GM18867 (cell line): Measurements from ENCODE around the gene GYG1.
A peak's percentile ranks its signal among the peaks of the same experiment; 100 is the strongest.
"Not testable (repeated sequence)": the region's sequence is repeated elsewhere in the genome, so short reads cannot be mapped to it uniquely, and the experiment has no call there.

Source experiments
- ATAC-seq: cut with Tn5 transposase; IDR thresholded peaks from one replicate; pipeline ENCODE4 v1.9.1; 2021; ENCODE audit warnings: mild to moderate bottlenecking, moderate library complexity; ENCODE audit not compliant: unreplicated experiment

The GYG1 gene

DNA sequence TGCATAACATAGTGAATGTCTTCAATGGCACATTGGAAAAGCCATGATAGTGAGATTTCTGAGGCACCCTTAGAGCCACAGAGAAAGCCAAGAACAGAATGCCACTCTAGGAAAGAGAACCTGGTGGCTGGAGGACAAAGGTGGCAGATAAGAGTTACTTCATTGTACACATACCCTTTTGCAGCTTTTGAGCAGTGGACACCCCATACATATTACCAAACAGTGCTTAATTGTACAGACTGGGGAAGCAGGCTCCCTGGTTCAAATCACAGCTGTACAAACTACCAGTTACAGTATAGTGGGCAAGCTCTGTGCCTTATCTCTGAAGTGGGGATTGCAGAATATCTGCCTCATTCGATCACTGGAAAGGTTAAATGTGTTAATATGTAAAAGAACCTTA, 10.1 kb upstream of the GYG1 start:
- ATAC-seq, result no peak

DNA sequence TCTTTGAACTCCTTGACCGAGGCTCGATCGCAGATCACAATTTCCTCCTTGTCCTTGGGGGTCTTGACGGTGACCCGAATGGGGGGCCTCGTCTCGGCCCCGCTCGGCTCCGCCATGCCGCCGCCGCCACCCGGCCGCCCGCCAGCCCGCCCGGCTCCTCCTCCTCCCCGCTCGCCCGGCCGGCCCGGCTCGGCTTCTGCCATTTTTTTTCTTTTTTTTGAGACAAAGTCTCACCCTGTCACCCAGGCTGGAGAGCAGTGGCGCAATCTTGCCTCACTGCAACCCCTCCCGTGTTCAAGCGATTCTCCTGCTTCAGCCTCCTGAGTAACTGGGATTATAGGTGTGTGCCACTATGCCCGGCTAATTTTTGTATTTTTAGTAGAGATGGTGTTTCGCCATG, 3.8 kb upstream of the GYG1 start:
- not testable (repeated sequence) for ATAC-seq

DNA sequence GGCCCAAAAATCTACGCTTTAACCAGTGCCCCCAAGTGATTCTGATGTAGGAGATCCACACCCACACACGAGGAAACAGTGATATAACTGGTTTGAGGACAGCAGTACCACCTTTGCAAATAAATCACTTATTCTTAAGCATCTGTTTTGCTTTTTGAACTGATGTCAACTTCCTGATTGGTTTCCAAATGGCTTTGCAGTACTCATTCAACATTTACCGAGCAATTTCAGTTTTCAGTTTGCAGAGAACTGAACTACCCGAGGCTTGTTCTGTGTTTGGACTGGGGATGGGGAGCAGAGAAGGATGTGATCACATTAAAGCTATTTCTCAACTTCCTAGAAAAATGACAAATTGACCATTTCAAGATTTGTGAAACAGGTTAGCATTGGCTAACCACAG, 1.1 kb upstream of the GYG1 start:
- ATAC-seq, result peak; percentile 31

DNA sequence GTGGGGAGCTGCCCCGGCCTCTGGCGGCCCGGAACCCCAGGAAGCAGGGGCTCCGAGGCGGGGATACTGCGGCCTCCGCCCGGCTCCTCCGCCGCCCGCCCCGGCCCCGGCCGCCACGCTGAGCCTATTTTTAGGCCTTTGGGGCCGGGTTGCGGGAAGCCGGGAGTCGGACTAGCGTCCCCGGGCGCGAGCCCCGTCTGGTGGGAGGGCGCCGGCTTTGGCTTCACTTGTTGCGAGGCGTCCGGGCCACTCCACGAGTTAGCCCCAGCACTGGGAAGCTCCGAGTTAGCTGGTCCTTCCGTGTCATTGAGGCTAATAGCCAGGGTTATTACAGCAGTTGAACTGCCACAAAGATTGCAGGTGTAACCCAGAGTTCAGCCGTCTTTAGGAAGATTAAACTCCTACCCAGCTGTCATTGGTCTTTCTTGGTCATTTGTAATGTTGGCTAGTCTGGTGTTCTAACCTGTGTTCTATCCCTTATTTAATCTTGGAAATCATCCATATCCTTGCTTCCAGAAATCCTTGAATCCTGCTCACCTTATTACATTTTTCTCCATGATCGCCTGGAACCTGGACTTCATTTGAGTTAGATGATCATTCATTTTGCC, 791 bp downstream of the GYG1 start:
- peak; percentile 28 for ATAC-seq

DNA sequence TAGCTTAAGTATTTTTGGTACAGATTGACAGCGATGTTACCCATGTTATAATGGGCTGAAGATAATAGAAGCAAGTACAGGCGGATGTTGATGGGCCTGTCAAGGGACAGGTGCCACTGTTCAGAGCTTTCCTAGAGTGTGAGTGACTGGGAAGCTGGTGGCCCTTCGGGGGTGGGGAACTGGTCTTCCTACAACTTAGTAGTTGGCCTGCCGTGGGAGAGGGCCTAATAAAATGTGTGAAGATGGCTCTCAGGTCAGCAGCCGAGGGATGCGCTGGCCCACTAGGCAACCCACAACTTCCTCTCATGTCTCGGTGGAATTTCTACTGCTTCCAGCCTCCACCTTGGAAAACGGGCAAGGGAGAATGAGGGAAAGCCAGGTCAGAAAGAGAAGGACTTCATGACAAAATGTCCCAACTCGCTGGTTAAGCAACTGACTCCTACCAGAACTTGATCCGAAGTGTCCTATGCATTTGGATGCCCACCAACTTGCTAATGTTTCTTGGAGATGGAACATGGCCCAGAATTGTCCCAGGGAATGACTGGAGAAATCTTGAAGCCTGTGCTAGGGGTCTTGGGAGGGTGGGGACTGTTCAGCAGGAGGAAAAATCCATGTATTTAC, 1.4 kb downstream of the GYG1 start:
- ATAC-seq, result no peak

GRCh38 chr3:148997623-148998022, 6.3 kb downstream of the GYG1 start:
- ATAC-seq, result no peak

GRCh38 chr3:148998297-148998696, 7.0 kb downstream of the GYG1 start:
- ATAC-seq, result no peak

DNA sequence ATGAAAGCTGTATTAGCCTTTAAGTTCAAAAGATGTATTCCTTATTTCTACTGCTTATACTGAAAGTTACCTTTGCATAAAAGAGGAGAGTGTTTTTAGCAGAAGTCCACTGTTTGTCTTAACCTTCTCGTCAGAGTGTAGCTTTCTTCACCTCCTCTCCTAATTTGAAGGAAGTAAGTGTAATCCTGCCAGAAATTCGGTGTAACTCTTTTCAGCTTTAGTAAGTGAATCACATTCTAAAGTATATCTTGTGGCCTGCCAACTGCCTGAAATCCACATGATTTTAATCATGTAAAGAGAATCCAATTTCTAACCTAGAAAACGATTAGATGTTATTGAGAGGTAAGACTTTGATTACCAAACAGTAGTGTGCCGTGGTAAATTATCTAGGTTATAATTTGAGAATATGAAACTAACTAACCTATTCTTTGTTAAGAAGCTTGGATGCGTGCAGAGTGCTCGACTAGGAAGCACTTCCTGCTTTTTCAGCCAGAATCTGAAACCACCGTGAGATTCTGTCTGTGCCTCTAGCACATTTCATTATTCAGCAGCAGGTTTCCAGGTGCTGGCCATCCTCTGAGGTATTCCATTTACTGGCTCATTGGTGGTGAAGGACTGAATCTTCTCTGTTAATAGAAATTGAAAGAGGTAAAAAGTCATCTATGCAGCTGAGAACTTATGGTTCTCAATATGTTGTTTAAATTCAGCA, 7.5 kb downstream of the GYG1 start:
- no peak for ATAC-seq

DNA sequence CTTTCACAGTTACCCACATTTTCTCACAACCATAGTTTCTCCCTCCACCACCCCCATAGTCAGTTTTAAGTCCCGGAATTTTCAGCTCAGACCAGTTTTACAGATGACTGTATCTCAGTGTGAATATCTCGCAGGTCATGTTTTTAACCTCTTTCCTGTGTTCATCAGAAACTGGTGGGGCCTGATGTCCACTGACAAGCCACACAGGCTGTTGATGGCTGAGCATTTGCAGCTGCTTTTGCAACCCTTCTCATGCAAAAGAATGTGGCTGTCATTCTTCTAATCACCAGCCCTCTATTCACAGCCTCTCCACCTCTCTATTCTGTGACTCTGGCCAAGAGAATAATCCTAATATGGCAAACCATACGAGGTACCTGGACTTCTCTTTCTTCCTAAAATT, 8.5 kb downstream of the GYG1 start:
- peak; percentile 35 for ATAC-seq

GRCh38 chr3:149000206-149000745, 8.9 kb downstream of the GYG1 start:
- ATAC-seq, result no peak

DNA sequence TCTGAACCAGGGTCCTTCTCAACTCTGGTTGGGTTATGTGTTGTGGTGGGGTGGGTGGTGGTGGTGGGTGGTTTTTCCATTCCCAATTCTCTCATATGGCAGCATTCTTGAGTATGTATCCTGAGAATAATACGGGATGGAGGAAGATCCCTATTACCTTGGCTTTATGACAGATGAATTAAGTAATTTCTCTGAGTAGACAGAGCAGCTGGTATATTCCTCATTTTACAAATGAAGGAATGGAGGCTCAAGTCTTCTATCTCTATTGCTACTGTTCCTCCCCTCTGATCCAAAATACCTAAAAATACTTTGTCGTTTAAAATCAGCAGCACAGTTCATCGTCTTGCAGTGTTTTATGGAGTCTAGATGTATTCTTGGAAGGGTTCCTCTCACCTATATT, 10.4 kb downstream of the GYG1 start:
- no peak for ATAC-seq

DNA sequence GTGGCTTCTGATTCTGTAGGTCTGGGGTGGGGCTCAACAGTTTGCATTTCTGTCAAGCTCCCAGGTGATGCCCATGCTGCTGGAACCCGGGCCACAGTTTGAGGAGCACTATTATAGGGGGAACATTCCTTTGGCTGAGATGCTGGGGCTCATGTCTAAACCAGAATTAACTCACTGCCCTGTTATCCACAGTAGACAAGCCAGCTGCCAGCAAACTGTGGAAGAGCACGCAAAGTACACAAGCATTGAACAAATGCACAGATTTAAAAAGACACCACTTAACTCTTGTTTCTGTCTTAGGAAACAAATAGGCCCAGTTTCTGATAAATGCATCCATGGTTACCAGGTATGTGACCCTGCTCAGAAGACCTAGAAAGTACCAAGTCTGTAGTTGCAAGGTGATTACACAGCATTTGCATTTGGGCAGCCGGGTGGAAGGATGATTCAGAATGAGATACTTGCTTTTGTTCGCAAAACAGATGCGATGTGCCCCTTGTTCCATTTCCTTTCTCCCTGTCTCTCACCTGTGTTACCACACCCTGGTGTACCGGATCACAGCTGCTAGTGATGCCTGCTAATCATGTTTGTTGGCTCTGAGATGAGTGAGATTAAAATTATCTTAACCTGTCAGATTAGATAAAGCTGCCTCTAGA, 12.4 kb downstream of the GYG1 start:
- ATAC-seq, result peak; percentile 83

DNA sequence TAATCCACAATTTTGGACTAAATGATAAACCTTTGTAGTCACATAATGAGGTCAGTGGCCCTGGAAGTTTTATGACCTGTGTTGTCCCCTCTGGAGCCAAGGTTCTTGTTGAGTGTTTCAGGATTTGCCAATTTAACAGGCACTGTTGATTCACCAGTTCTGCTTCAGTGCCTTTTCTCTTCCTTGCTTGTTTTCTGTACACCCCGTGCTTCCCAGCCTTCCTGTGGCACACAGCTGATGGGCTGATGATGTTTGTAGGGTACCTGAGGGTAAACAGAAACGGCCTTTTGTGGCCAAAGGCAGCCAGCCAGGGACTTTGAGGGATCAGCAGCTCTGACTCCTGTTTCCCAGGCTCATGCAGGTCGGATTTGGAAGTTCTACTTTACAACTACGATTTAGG, 13.3 kb downstream of the GYG1 start:
- no peak for ATAC-seq

GRCh38 chr3:149005416-149005815, 14.1 kb downstream of the GYG1 start:
- ATAC-seq, result no peak

GRCh38 chr3:149007567-149008257, 16.4 kb downstream of the GYG1 start:
- no peak for ATAC-seq

- peak; percentile 79 for ATAC-seq
Measured at GRCh38 chr3:149009732-149010131, 18.4 kb downstream of the GYG1 start.

- ATAC-seq, result no peak
Measured at GRCh38 chr3:149010504-149010951, 19.2 kb downstream of the GYG1 start.

GRCh38 chr3:149010966-149011365, 19.6 kb downstream of the GYG1 start:
- no peak for ATAC-seq

- ATAC-seq, result no peak
Measured at GRCh38 chr3:149011676-149012075, 20.3 kb downstream of the GYG1 start.

GRCh38 chr3:149013726-149014125, 22.4 kb downstream of the GYG1 start:
- no peak for ATAC-seq

DNA sequence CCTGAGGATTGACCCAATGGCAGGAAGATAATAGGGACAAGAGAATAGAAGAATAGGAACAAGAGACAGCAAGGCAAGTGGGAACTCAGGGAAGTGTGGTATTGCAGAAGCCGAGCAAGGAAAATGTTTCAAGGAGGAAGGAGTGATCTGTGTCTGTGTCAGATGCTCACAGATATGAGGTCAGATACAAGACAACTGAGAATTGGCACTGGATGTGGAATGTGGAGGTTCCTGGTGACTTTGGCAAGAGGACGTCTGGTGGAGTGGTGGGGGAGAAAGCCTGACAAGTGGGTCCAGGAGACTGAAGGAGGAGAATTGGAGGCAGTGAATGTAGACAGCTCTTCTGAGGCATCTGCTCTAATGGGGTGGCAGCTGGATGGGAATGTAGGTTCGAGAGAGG, 24.1 kb downstream of the GYG1 start:
- ATAC-seq, result no peak
